ENCODE results near the gene BNIP3.

- TF ChIP-seq GLIS3 (CRISPR knock-in tag; IDR thresholded peaks at IDR 0.05), result no peak
- TF ChIP-seq OSR1 (CRISPR knock-in tag; IDR thresholded peaks at IDR 0.05), result no peak
- no peak for TF ChIP-seq TSHZ2 (CRISPR knock-in tag; IDR thresholded peaks at IDR 0.05)
- no peak for TF ChIP-seq CSRNP3 (CRISPR knock-in tag; IDR thresholded peaks at IDR 0.05)
- TF ChIP-seq RARB (CRISPR knock-in tag; IDR thresholded peaks at IDR 0.05), result no peak
- no peak for TF ChIP-seq CREB5 (CRISPR knock-in tag; IDR thresholded peaks at IDR 0.05; ENCODE audit: low read depth)
Observed at GRCh38 chr10:131981429-131982184, at the start of gene BNIP3.

Data from SK-N-SH treated with all-trans-retinoic acid at 6 μM for 48 hours (cell line).